ENCODE results near the gene TESK2.

- TF ChIP-seq ZNF331 (CRISPR knock-in tag; IDR thresholded peaks at IDR 0.05) (no peak), ZNF670 (CRISPR knock-in tag; IDR thresholded peaks at IDR 0.05; ENCODE audit: borderline replicate concordance) (no peak), CBX1 (IDR thresholded peaks at IDR 0.05; ENCODE audit: low read depth) (no peak), ZZZ3 (CRISPR knock-in tag; IDR thresholded peaks at IDR 0.05; ENCODE audit: borderline replicate concordance) (no peak)
These were observed 20.1 kb upstream of the TESK2 start for GRCh38 chr1:45510972-45511527.
